HG02884 (cell line): ENCODE data around the gene C1orf174.

Experiments used
- ATAC-seq: cut with Tn5 transposase; IDR thresholded peaks from one replicate; pipeline ENCODE4 v1.9.1; 2021; ENCODE audit warnings: mild to moderate bottlenecking, moderate library complexity; ENCODE audit not compliant: unreplicated experiment

Gene C1orf174

GRCh38 chr1:3841491-3841890 is 58.6 kb downstream of the C1orf174 start:
- ATAC-seq, result no peak
